Left lung (tissue), 10 donors: ENCODE data around the gene ZRANB2. TPM values are rescaled to one million over a fixed set of nuclear protein-coding genes. Genes with fewer than 3 reads are reported as not detected.

Experiments
- ATAC-seq: fragments of 200-7000 bp; cut with Tn5 transposase; one replicate; pipeline ENCODE4 v1.9.1; 2020; ENCODE audit warnings: moderate library complexity
- DNase-seq, 4 donors: peaks; one replicate each; pipeline ENCODE4 v3.0.0-alpha.2; 2013 to 2020
- H3K27ac ChIP-seq, 2 donors: fragments of 200-600 bp; sonication (generic) in 1 of 2; one replicate each; pipeline versions ENCODE4 v1.5.0 to v1.8.0; 2020 to 2021
- H3K27me3 ChIP-seq, 2 donors: fragments of 200-600 bp; sonication (generic) in 1 of 2; one replicate each; pipeline versions ENCODE4 v1.5.0 to v1.8.0; 2020 to 2021
- H3K36me3 ChIP-seq, 2 donors: fragments of 200-600 bp; sonication (generic) in 1 of 2; one replicate each; pipeline versions ENCODE4 v1.5.0 to v1.8.0; 2020 to 2021
- H3K4me1 ChIP-seq, 2 donors: fragments of 200-600 bp; one replicate each; pipeline ENCODE4 v1.8.0; 2021
- H3K4me3 ChIP-seq, 2 donors: fragments of 200-600 bp; sonication (generic) in 1 of 2; one replicate each; pipeline versions ENCODE4 v1.5.0 to v1.8.0; 2020 to 2021; ENCODE audit warnings: mild to moderate bottlenecking in 1 of 2
- H3K9me3 ChIP-seq, 2 donors: fragments of 200-600 bp; sonication (generic) in 1 of 2; one replicate each; pipeline versions ENCODE4 v1.5.0 to v1.8.0; 2020 to 2021
- CTCF ChIP-seq, 2 donors: fragments of 200-600 bp; sonication (generic) in 1 of 2; IDR thresholded peaks; one replicate each; pipeline versions ENCODE4 v1.5.0 to v1.8.0; 2021; ENCODE audit warnings: antibody characterized with exemption in 2 of 2
- intact Hi-C, 2 donors: fragments of 100-400 bp; cut with DNase I; formaldehyde crosslinking; loops; one replicate each; pipeline versions ENCODE4 v1.11.2 to v1.14.2; 2022
- polyA plus RNA-seq, 6 donors: library from polyadenylated mRNA; unstranded; fragments of 120-200 nt; gene quantifications; one replicate each; pipeline ENCODE4 v1.2.1, GENCODE V29; 2013; ENCODE audit not compliant: insufficient read length in 6 of 6
- total RNA-seq, 2 donors: library from RNA; stranded (reverse); fragmentation: NEBNext Ultra II Directional; extraction: Animal tissue kit (Norgen Biotek cat#: 25700); gene quantifications; one replicate each; pipeline ENCODE4 v1.2.1, GENCODE V29; 2021
- donor health status: DM: no; HTN: yes; CAD: no.
- donor health status: DM: no; HTN: no; CAD: no.

The ZRANB2 gene
- total and polyA plus RNA-seq, 8 donors, result 69.8 to 244 (median 229) TPM

GRCh38 chr1:71027991-71028390, 52.8 kb downstream of the ZRANB2 start:
- Histone ChIP-seq H3K9me3 (no peaks in the 10 kb centered on the region), H3K4me1 (no peaks in the 10 kb centered on the region), H3K27me3 (no peaks in the 10 kb centered on the region), H3K4me3 (no peak overlapping the region), H3K27ac (no peak overlapping the region), H3K36me3 (no peaks in the 10 kb centered on the region)
- ATAC-seq (no peak), DNase-seq (no peak)
- no peak for TF ChIP-seq CTCF (IDR thresholded peaks at IDR 0.05)
- intact Hi-C loops, result no loop called here

- TF ChIP-seq CTCF (IDR thresholded peaks at IDR 0.05), result no peak
- Histone ChIP-seq H3K27ac (no peak overlapping the region), H3K4me1 (no peaks in the 10 kb centered on the region), H3K4me3 (no peak overlapping the region), H3K9me3 (no peaks in the 10 kb centered on the region), H3K36me3 (no peaks in the 10 kb centered on the region), H3K27me3 (no peaks in the 10 kb centered on the region)
- no peak for DNase-seq
- intact Hi-C loops, result no loop called here
- ATAC-seq, result no peak
Measured at GRCh38 chr1:71026093-71026492, 54.7 kb downstream of the ZRANB2 start.

- H3K27ac ChIP-seq, result no peak overlapping the region
- H3K36me3 ChIP-seq, result no peaks in the 10 kb centered on the region
- H3K9me3 ChIP-seq, result no peaks in the 10 kb centered on the region
- no peak for DNase-seq
- no peaks in the 10 kb centered on the region for H3K27me3 ChIP-seq
- TF ChIP-seq CTCF (IDR thresholded peaks at IDR 0.05), result no peak
- no peak overlapping the region for H3K4me3 ChIP-seq
- no peak for ATAC-seq
- H3K4me1 ChIP-seq, result no peaks in the 10 kb centered on the region
- intact Hi-C loops, result no loop called here
Measured at GRCh38 chr1:71023515-71023914, 57.3 kb downstream of the ZRANB2 start.

GRCh38 chr1:71019233-71019969, 61.4 kb downstream of the ZRANB2 start:
- Histone ChIP-seq H3K4me1 (no peaks in the 10 kb centered on the region), H3K27me3 (no peaks in the 10 kb centered on the region), H3K36me3 (no peaks in the 10 kb centered on the region), H3K9me3 (no peaks in the 10 kb centered on the region), H3K27ac (no peak overlapping the region), H3K4me3 (no peak overlapping the region)
- intact Hi-C loops, result no loop called here
- DNase-seq (peak in 1 of 4 donors; percentile 9), ATAC-seq (no peak)
- no peak for TF ChIP-seq CTCF (IDR thresholded peaks at IDR 0.05)

- no peak for TF ChIP-seq CTCF (IDR thresholded peaks at IDR 0.05)
- no peak for ATAC-seq
- DNase-seq, result no peak
- Histone ChIP-seq H3K27ac (no peak overlapping the region), H3K4me3 (no peak overlapping the region), H3K36me3 (no peaks in the 10 kb centered on the region), H3K4me1 (no peaks in the 10 kb centered on the region), H3K9me3 (no peaks in the 10 kb centered on the region), H3K27me3 (no peaks in the 10 kb centered on the region)
- intact Hi-C loops, result no loop called here
Measured at GRCh38 chr1:71018791-71019190, 62.0 kb downstream of the ZRANB2 start.
